CD4-positive, alpha-beta memory T cell (primary cell): ENCODE data around the gene ETS2. TPM values are rescaled to one million over a fixed set of nuclear protein-coding genes. Genes with fewer than 3 reads are reported as not detected.

Source experiments
- CTCF ChIA-PET: fragments of 350-600 bp; sonication (Branson Sonifier 250); formaldehyde crosslinking; loops from one replicate; lab custom pipeline; 2021; ENCODE audit warnings: inconsistent platforms; ENCODE audit not compliant: partially characterized antibody; lab: Charles Lee
- POLR2A ChIA-PET: fragments of 350-600 bp; sonication (Branson Sonifier 250); formaldehyde crosslinking; loops from one replicate; lab custom pipeline; 2021; ENCODE audit not compliant: partially characterized antibody; lab: Charles Lee
- DNase-seq, 5 donors: peaks; one replicate each; pipeline versions ENCODE4 v3.0.0 to v3.0.0-alpha.2; 2020 to 2022; ENCODE audit warnings: mixed read lengths in 1 of 5
- H3K27ac ChIP-seq: one replicate; pipeline ENCODE4 v1.7.0; 2013; ENCODE audit warnings: low read depth, low read length
- H3K27me3 ChIP-seq: 2 replicates; pipeline ENCODE4 v1.7.0; 2013; ENCODE audit warnings: mild to moderate bottlenecking, low read length, moderate library complexity; ENCODE audit not compliant: insufficient read depth
- H3K36me3 ChIP-seq: 2 replicates; pipeline ENCODE4 v1.7.0; 2013; ENCODE audit warnings: mild to moderate bottlenecking, low read length, moderate library complexity; ENCODE audit not compliant: insufficient read depth
- H3K4me1 ChIP-seq: 2 replicates; pipeline ENCODE4 v1.7.0; 2013; ENCODE audit warnings: mild to moderate bottlenecking, low read length, moderate library complexity; ENCODE audit not compliant: insufficient read depth
- H3K4me3 ChIP-seq, 2 donors: one replicate each; pipeline ENCODE4 v1.7.0; 2013; ENCODE audit warnings: low read length in 2 of 2, mild to moderate bottlenecking in 1 of 2
- H3K9me3 ChIP-seq, 2 donors: one replicate each; pipeline ENCODE4 v1.7.0; 2013; ENCODE audit warnings: low read length in 2 of 2, control low read depth in 1 of 2; ENCODE audit not compliant: control insufficient read depth in 1 of 2
- H3K27ac Mint-ChIP-seq, 7 donors: one replicate each; pipeline ENCODE4 v1.8.0; 2020 to 2021; ENCODE audit warnings: mixed read lengths in 7 of 7, mild to moderate bottlenecking in 6 of 7, inconsistent platforms in 3 of 7, moderate library complexity in 3 of 7
- H3K27me3 Mint-ChIP-seq, 2 donors: one replicate each; pipeline ENCODE4 v1.8.0; 2020 to 2021; ENCODE audit warnings: mixed read lengths in 2 of 2
- H3K36me3 Mint-ChIP-seq, 2 donors: one replicate each; pipeline ENCODE4 v1.8.0; 2020 to 2021; ENCODE audit warnings: mixed read lengths in 2 of 2, inconsistent platforms in 1 of 2, mild to moderate bottlenecking in 1 of 2
- H3K4me1 Mint-ChIP-seq, 4 donors: one replicate each; pipeline ENCODE4 v1.8.0; 2020 to 2021; ENCODE audit warnings: mixed read lengths in 4 of 4, mild to moderate bottlenecking in 1 of 4
- H3K4me3 Mint-ChIP-seq, 8 donors: one replicate each; pipeline ENCODE4 v1.8.0; 2020 to 2021; ENCODE audit warnings: mixed read lengths in 8 of 8, mild to moderate bottlenecking in 7 of 8, moderate library complexity in 6 of 8, inconsistent platforms in 3 of 8
- H3K9me3 Mint-ChIP-seq, 8 donors: one replicate each; pipeline ENCODE4 v1.8.0; 2020 to 2021; ENCODE audit warnings: mixed read lengths in 8 of 8, mild to moderate bottlenecking in 5 of 8, inconsistent platforms in 3 of 8, moderate library complexity in 1 of 8
- intact Hi-C: fragments of 100-400 bp; cut with micrococcal nuclease; formaldehyde crosslinking; loops from one replicate; pipeline ENCODE4 v1.15.1; 2023
- polyA plus RNA-seq, 2 donors: library from polyadenylated mRNA; unstranded; fragments of 300-500 nt; fragmentation: Illumina TruSeq; gene quantifications; one replicate each; pipeline ENCODE4 v1.2.3, GENCODE V29; 2021
- total RNA-seq, 2 experiments: library from RNA; stranded (reverse); gene quantifications; one replicate each; pipeline ENCODE4 v1.2.3, GENCODE V29; 2021

ETS2 gene
- total and polyA plus RNA-seq, 4 experiments from 2014 or later = 3.0 to 15.2 (median 11.6) TPM

DNA sequence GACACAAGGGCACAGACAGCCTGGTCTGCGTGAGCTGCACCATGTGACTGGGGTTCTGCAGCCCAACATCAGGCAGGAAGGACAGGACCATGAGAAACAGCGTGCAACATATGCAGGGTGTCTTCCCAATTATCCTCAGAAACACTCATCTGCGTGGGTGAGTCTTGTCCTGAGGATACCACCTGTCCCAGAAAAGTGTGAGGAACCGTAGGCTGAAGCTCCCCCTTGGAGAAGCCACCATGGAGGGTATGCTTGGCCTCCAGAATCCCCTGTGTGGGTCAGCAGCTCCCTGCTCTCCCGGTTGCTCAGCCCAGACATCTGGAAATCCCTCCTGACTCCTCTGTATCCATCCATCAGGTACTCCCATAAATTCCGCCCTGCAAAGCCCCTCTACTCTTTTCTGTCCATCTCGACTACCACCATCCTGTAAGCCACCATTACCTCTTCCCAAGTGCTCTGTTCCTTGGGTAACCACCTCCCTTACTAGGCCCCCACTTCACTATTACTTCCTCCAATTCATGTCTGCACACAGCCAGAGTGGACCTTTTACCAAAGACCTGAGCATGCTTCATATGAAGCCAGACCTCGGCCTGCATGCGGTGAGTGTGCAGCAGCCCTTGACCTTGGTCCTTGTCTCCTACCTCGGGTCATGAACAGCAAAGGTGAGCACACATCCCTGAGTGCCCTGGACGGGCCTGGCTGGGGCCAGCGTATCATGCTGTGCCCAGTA, 33.0 kb downstream of the ETS2 start:
- ChIA-PET CTCF (no interaction called here), POLR2A (no interaction called here)
- H3K36me3 ChIP-seq = no peaks in the 10 kb centered on the region
- Mint-ChIP-seq H3K4me1 (no peaks in the 10 kb centered on the region), H3K9me3 (no peaks in the 10 kb centered on the region), H3K27ac (peak overlapping the region in 1 of 7 donors; percentile 13), H3K27me3 (peaks cover 0 to 2% of the 10 kb centered on the region in 2 donors), H3K4me3 (no peak overlapping the region), H3K36me3 (no peaks in the 10 kb centered on the region)
- H3K4me1 ChIP-seq = no peaks in the 10 kb centered on the region
- no peak overlapping the region for H3K27ac ChIP-seq
- H3K4me3 ChIP-seq = no peak overlapping the region
- no peak for DNase-seq
- intact Hi-C loops = no loop called here
- no peaks in the 10 kb centered on the region for H3K9me3 ChIP-seq
- no peaks in the 10 kb centered on the region for H3K27me3 ChIP-seq

DNA sequence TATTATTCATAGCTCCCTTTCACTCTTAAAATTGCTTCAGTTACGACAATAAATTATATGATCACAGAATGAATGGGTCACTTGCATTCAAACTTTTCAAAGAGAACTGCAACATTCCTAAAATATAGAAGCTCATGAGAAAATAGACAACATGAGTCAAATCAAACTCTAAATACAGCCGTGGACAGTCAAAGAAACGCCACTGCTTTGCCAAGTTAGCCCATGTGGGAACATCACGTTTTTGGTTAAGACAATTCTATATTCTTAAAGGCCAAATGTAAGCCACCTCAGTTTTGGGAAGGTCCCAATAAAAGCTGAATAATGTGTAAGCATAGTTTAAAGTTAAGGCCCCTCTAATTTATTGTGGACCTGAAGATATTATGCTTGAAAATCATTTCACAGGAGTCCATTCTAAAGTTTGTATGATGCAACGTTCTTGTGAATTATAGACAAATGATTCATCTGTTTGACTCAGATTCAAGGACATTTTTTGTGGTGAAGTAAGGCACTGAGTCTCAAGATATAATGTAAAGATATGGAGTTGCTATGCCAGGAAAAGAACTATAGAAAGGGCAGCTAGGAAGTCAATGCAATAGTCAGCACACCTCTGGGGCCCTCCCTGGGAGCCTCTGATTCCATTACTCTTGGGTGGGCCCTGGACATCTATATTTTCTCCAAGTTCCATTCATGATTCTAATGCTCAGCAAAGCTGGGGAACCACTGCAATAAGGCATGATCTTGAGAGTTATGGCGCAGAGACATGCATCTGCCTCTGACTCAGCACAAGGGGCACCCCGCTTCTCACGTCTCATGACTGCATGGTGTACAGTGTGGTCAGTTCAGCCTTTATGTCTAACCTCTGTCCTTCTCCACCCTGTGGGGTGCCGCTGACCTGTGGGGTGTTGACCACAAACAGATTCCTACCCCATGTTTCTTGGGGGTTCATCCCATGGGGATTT, 33.9 kb downstream of the ETS2 start:
- Histone ChIP-seq H3K27ac (no peak overlapping the region), H3K4me1 (no peaks in the 10 kb centered on the region), H3K36me3 (no peaks in the 10 kb centered on the region), H3K27me3 (no peaks in the 10 kb centered on the region), H3K4me3 (no peak overlapping the region), H3K9me3 (no peaks in the 10 kb centered on the region)
- Mint-ChIP-seq H3K4me3 (no peak overlapping the region), H3K9me3 (no peaks in the 10 kb centered on the region), H3K27me3 (no peaks in the 10 kb centered on the region), H3K27ac (peak overlapping the region in 1 of 7 donors; percentile 13), H3K36me3 (no peaks in the 10 kb centered on the region), H3K4me1 (no peaks in the 10 kb centered on the region)
- ChIA-PET POLR2A (no interaction called here), CTCF (no interaction called here)
- intact Hi-C loops = no loop called here
- DNase-seq = no peak

DNA sequence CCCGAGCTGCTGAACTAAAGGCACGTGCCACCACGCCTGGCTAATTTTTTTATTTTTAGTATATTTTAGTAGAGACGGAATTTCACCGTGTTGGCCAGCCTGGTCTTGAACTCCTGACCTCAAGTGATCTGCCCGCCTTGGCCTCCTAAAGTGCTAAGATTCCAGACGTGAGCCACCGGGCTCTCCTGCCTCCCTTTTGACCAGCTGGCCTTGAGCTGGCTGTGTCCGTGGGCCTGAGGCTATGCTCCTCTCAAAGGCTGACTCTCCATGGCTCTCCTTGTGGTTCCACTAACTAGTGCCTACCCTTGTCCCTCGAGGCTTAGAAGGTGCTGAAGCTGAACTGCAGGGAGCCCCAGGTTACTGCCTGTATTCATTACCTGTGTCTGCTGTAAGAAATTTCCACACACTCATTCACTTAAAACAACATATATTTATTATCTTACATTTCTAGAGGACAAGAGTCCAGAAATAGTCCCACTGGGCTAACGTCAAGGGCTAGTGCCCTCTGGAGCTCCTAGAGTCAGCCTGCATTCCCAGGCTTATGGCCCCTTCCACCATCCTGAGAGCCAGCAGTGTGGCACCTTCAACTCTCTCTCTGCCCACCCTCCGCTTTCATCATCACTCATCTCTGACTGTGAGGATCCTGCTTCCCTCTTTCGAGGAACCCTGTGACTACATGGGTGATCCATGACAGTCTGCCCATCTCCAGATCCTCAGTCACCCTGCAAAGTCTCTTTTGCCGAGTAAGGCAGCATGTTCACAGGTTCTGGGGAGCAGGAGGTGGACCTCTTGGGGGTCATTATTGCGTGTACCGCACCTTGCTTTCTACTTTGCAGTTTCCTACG, 34.9 kb downstream of the ETS2 start:
- H3K27ac ChIP-seq = no peak overlapping the region
- intact Hi-C loops = no loop called here
- Mint-ChIP-seq H3K9me3 (no peaks in the 10 kb centered on the region), H3K4me1 (no peaks in the 10 kb centered on the region), H3K27ac (no peak overlapping the region), H3K27me3 (no peaks in the 10 kb centered on the region), H3K36me3 (no peaks in the 10 kb centered on the region), H3K4me3 (no peak overlapping the region)
- no peak overlapping the region for H3K4me3 ChIP-seq
- H3K4me1 ChIP-seq = no peaks in the 10 kb centered on the region
- ChIA-PET CTCF (no interaction called here), POLR2A (no interaction called here)
- H3K36me3 ChIP-seq = no peaks in the 10 kb centered on the region
- H3K9me3 ChIP-seq = no peaks in the 10 kb centered on the region
- no peak for DNase-seq
- H3K27me3 ChIP-seq = no peaks in the 10 kb centered on the region

GRCh38 chr21:38841472-38841871, 35.7 kb downstream of the ETS2 start:
- no peak overlapping the region for H3K27ac Mint-ChIP-seq
- H3K27me3 ChIP-seq = no peaks in the 10 kb centered on the region

DNA sequence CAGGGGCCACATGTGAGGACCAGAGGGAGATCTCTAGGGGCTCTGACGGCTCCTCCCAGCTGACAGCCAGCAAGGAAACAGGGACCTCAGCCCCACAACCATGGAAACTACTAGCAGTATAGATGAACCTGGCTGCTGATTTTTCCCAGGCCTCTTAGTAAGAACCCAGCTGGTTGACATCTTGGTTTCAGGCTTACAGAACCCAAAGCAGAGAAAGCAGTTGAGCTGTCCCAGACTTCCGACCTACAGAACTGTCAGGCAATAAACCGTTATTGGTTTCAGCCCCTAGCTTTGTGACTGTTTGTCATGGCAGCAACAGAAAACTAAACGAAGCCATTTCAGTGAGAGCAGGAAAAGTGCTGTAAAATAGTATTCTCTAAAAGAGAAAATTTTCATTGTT, 36.4 kb downstream of the ETS2 start:
- H3K27ac ChIP-seq = no peak overlapping the region
- no peaks in the 10 kb centered on the region for H3K4me1 ChIP-seq
- Mint-ChIP-seq H3K9me3 (no peaks in the 10 kb centered on the region), H3K4me1 (no peaks in the 10 kb centered on the region), H3K27me3 (no peaks in the 10 kb centered on the region), H3K27ac (no peak overlapping the region), H3K4me3 (no peak overlapping the region), H3K36me3 (no peaks in the 10 kb centered on the region)
- H3K9me3 ChIP-seq = no peaks in the 10 kb centered on the region
- no peak for DNase-seq
- POLR2A ChIA-PET = no interaction called here
- intact Hi-C loops = no loop called here
- no peaks in the 10 kb centered on the region for H3K27me3 ChIP-seq
- H3K4me3 ChIP-seq = no peak overlapping the region
- CTCF ChIA-PET = no interaction called here
- H3K36me3 ChIP-seq = no peaks in the 10 kb centered on the region

More at GRCh38 chr21:38841472-38841871, 35.7 kb downstream of the ETS2 start:
- Mint-ChIP-seq H3K4me1 (no peaks in the 10 kb centered on the region), H3K27me3 (no peaks in the 10 kb centered on the region), H3K4me3 (no peak overlapping the region), H3K9me3 (no peaks in the 10 kb centered on the region), H3K36me3 (no peaks in the 10 kb centered on the region)
- Histone ChIP-seq H3K27ac (no peak overlapping the region), H3K36me3 (no peaks in the 10 kb centered on the region), H3K4me3 (no peak overlapping the region), H3K4me1 (no peaks in the 10 kb centered on the region), H3K9me3 (no peaks in the 10 kb centered on the region)
- POLR2A ChIA-PET = no interaction called here
- CTCF ChIA-PET = no interaction called here
- no peak for DNase-seq
- intact Hi-C loops = no loop called here

- no peaks in the 10 kb centered on the region for H3K27me3 ChIP-seq
- H3K27ac Mint-ChIP-seq = no peak overlapping the region
- intact Hi-C loops = no loop called here
- POLR2A ChIA-PET = no interaction called here
- H3K36me3 Mint-ChIP-seq = no peaks in the 10 kb centered on the region
- no peaks in the 10 kb centered on the region for H3K9me3 Mint-ChIP-seq
- H3K27ac ChIP-seq = no peak overlapping the region
- DNase-seq = no peak
- H3K4me3 ChIP-seq = no peak overlapping the region
- no peaks in the 10 kb centered on the region for H3K4me1 ChIP-seq
- no peak overlapping the region for H3K4me3 Mint-ChIP-seq
- no peaks in the 10 kb centered on the region for H3K27me3 Mint-ChIP-seq
- H3K9me3 ChIP-seq = no peaks in the 10 kb centered on the region
- no peaks in the 10 kb centered on the region for H3K36me3 ChIP-seq
- no peaks in the 10 kb centered on the region for H3K4me1 Mint-ChIP-seq
- CTCF ChIA-PET = no interaction called here
Observed at GRCh38 chr21:38843379-38843778, 37.6 kb downstream of the ETS2 start.
